Stimulated activated CD8-positive, alpha-beta memory T cell treated with anti-CD3 and anti-CD28 coated beads, Interleukin-4, amount 100 ng/mL, for 24 hours (primary cell): ENCODE results near the gene VASH2.

Source experiments
- DNase-seq: peaks from one replicate; pipeline ENCODE4 v3.0.0-alpha.2; 2020; ENCODE audit warnings: low read depth

Gene VASH2

GRCh38 chr1:213035573-213035972 is 85.2 kb downstream of the VASH2 start:
- DNase-seq, result no peak
